CD4-positive, alpha-beta T cell (primary cell): ENCODE data around the gene GNAT1. TPM values are rescaled to one million over a fixed set of nuclear protein-coding genes. Genes with fewer than 3 reads are reported as not detected.

ENCODE experiments used
- ATAC-seq: fragments of 200-7000 bp; cut with Tn5 transposase; one replicate; pipeline ENCODE4 v1.10.0; 2022; ENCODE audit warnings: mild to moderate bottlenecking; ENCODE audit not compliant: poor library complexity
- CTCF ChIA-PET: fragments of 350-600 bp; sonication (Branson Sonifier 250); formaldehyde crosslinking; loops from one replicate; lab custom pipeline; 2021; ENCODE audit warnings: antibody characterized with exemption, inconsistent platforms; lab: Charles Lee
- POLR2A ChIA-PET: fragments of 350-600 bp; sonication (Branson Sonifier 250); formaldehyde crosslinking; loops from one replicate; lab custom pipeline; 2021; ENCODE audit warnings: antibody characterized with exemption, inconsistent platforms; lab: Charles Lee
- DNase-seq, 14 experiments: peaks; one replicate each; pipeline ENCODE4 v3.0.0-alpha.2; 2013 to 2020; ENCODE audit warnings: mixed read lengths in 2 of 14
- H3K27ac ChIP-seq, 2 donors: one replicate each; pipeline versions ENCODE4 v1.5.1 to v1.7.0; 2013; ENCODE audit warnings: low read length in 2 of 2, low read depth in 1 of 2, mild to moderate bottlenecking in 1 of 2
- H3K27me3 ChIP-seq, 2 experiments: 1 replicate in 1 of 2; 2 replicates in 1 of 2; pipeline versions ENCODE4 v1.6.1 to v1.7.0; 2013; ENCODE audit warnings: low read length in 2 of 2, control low read depth in 1 of 2, mild to moderate bottlenecking in 1 of 2, moderate library complexity in 1 of 2; ENCODE audit not compliant: insufficient read depth in 2 of 2, control insufficient read depth in 1 of 2
- H3K36me3 ChIP-seq: one replicate; pipeline ENCODE4 v1.6.1; 2013; ENCODE audit warnings: low read length, control low read depth; ENCODE audit not compliant: insufficient read depth
- H3K4me1 ChIP-seq: one replicate; pipeline ENCODE4 v1.6.1; 2013; ENCODE audit warnings: low read length, control low read depth; ENCODE audit not compliant: insufficient read depth
- H3K4me3 ChIP-seq: one replicate; pipeline ENCODE4 v1.5.1; 2013; ENCODE audit warnings: mild to moderate bottlenecking, low read length, moderate library complexity
- H3K9me3 ChIP-seq, 2 experiments: 1 replicate in 1 of 2; 2 replicates in 1 of 2; pipeline versions ENCODE4 v1.6.1 to v1.7.0; 2013; ENCODE audit warnings: low read length in 2 of 2, mild to moderate bottlenecking in 2 of 2, control low read depth in 1 of 2, moderate library complexity in 1 of 2; ENCODE audit not compliant: control insufficient read depth in 1 of 2, insufficient read depth in 1 of 2
- H3K27ac Mint-ChIP-seq: one replicate; pipeline ENCODE4 v1.8.0; 2020; ENCODE audit warnings: mixed read lengths
- H3K27me3 Mint-ChIP-seq: one replicate; pipeline ENCODE4 v1.8.0; 2021; ENCODE audit warnings: mixed read lengths
- H3K36me3 Mint-ChIP-seq: one replicate; pipeline ENCODE4 v1.8.0; 2021; ENCODE audit warnings: low read depth, mixed read lengths
- H3K4me1 Mint-ChIP-seq: one replicate; pipeline ENCODE4 v1.8.0; 2021; ENCODE audit warnings: low read depth, mixed read lengths
- H3K4me3 Mint-ChIP-seq: one replicate; pipeline ENCODE4 v1.8.0; 2020; ENCODE audit warnings: mild to moderate bottlenecking, mixed read lengths
- H3K9me3 Mint-ChIP-seq: one replicate; pipeline ENCODE4 v1.8.0; 2020; ENCODE audit warnings: mixed read lengths
- CTCF ChIP-seq: fragments of 200-600 bp; IDR thresholded peaks from one replicate; pipeline ENCODE4 v1.8.0; 2022; ENCODE audit warnings: antibody characterized with exemption, mild to moderate bottlenecking
- intact Hi-C, 2 experiments: fragments of 100-400 bp; cut with DNase I in 1 of 2; cut with micrococcal nuclease in 1 of 2; formaldehyde crosslinking; loops; one replicate each; pipeline versions ENCODE4 v1.15.1 to v1.9.0; 2023 to 2025; cut with DNase I, micrococcal nuclease
- total RNA-seq, 174 experiments: library from RNA in 2 of 174; stranded (reverse) in 2 of 174; gene quantifications; one replicate each; pipeline ENCODE4 v1.2.3 and lab custom pipeline; 2021 to 2026

Gene GNAT1
- total RNA-seq, 2 experiments from 2014 or later = 0.11 to 0.28 TPM

- DNase-seq = no peak
- peaks cover 5% of the 10 kb centered on the region for H3K27me3 Mint-ChIP-seq
- H3K9me3 Mint-ChIP-seq = no peaks in the 10 kb centered on the region
- Histone ChIP-seq H3K36me3 (no peaks in the 10 kb centered on the region), H3K4me3 (no peak overlapping the region), H3K9me3 (no peaks in the 10 kb centered on the region), H3K27ac (no peak overlapping the region), H3K27me3 (no peaks in the 10 kb centered on the region), H3K4me1 (no peaks in the 10 kb centered on the region)
- no peak for TF ChIP-seq CTCF
- POLR2A ChIA-PET = no interaction called here
- H3K36me3 Mint-ChIP-seq = no peaks in the 10 kb centered on the region
- no peak overlapping the region for H3K4me3 Mint-ChIP-seq
- H3K27ac Mint-ChIP-seq = no peak overlapping the region
- CTCF ChIA-PET = no interaction called here
- ATAC-seq = no peak
- no peaks in the 10 kb centered on the region for H3K4me1 Mint-ChIP-seq
- intact Hi-C loops = no loop called here
Measured at GRCh38 chr3:50213373-50213772, 22.0 kb downstream of the GNAT1 start.

- H3K4me3 Mint-ChIP-seq = no peak overlapping the region
- no peaks in the 10 kb centered on the region for H3K4me1 Mint-ChIP-seq
- H3K27ac ChIP-seq = no peak overlapping the region
- ATAC-seq (no peak), DNase-seq (no peak)
- no peaks in the 10 kb centered on the region for H3K36me3 ChIP-seq
- no peaks in the 10 kb centered on the region for H3K27me3 ChIP-seq
- intact Hi-C loops = no loop called here
- ChIA-PET CTCF (interaction anchor here (0.8 kb wide), 1 partner anchor 11 kb away, joined by 3 read pairs; no protein-coding TSS in a partner anchor), POLR2A (no interaction called here)
- no peak overlapping the region for H3K27ac Mint-ChIP-seq
- no peaks in the 10 kb centered on the region for H3K9me3 Mint-ChIP-seq
- H3K4me3 ChIP-seq = no peak overlapping the region
- H3K9me3 ChIP-seq = no peaks in the 10 kb centered on the region
- no peaks in the 10 kb centered on the region for H3K4me1 ChIP-seq
- no peaks in the 10 kb centered on the region for H3K36me3 Mint-ChIP-seq
- H3K27me3 Mint-ChIP-seq = no peaks in the 10 kb centered on the region
- TF ChIP-seq CTCF = no peak
Measured at GRCh38 chr3:50214824-50215223, 23.4 kb downstream of the GNAT1 start.

GRCh38 chr3:50215529-50215928 lies 24.1 kb downstream of the GNAT1 start:
- Mint-ChIP-seq H3K4me1 (no peaks in the 10 kb centered on the region), H3K36me3 (no peaks in the 10 kb centered on the region), H3K27me3 (no peaks in the 10 kb centered on the region), H3K27ac (no peak overlapping the region), H3K9me3 (no peaks in the 10 kb centered on the region), H3K4me3 (no peak overlapping the region)
- no peaks in the 10 kb centered on the region for H3K9me3 ChIP-seq
- ATAC-seq (no peak), DNase-seq (no peak)
- peaks cover under 1% of the 10 kb centered on the region for H3K4me1 ChIP-seq
- H3K4me3 ChIP-seq = no peak overlapping the region
- no peaks in the 10 kb centered on the region for H3K27me3 ChIP-seq
- no peak for TF ChIP-seq CTCF
- POLR2A ChIA-PET = no interaction called here
- no peak overlapping the region for H3K27ac ChIP-seq
- H3K36me3 ChIP-seq = no peaks in the 10 kb centered on the region
- intact Hi-C loops = no loop called here
- CTCF ChIA-PET = interaction anchor here (1.7 kb wide), 1 partner anchor 21 kb away, joined by 4 read pairs; no protein-coding TSS in a partner anchor
